ENCODE measurements around the gene ZC3H10. TPM values are rescaled to one million over a fixed set of nuclear protein-coding genes. Genes with fewer than 3 reads are reported as not detected.

ZC3H10 gene
- total and polyA plus RNA-seq, 2 of the 13 experiments (the other 11 are each of a cell fraction or from before 2014, with no cell fraction given), result 0.70 to 2.3 TPM

GRCh38 chr12:56127888-56128669, 10.0 kb downstream of the ZC3H10 start, which contains the start of gene ESYT1 (continued):
- no peak for TF ChIP-seq ZNF142 (CRISPR knock-in tag; IDR thresholded peaks at IDR 0.05)
- TF ChIP-seq NFYB (CRISPR knock-in tag; IDR thresholded peaks at IDR 0.05), result peak; percentile 85
- TF ChIP-seq TOPORS (CRISPR knock-in tag; IDR thresholded peaks at IDR 0.05), result 0 out of 2 replicates have a peak, but pooled peaks have one; percentile 21
- TF ChIP-seq ZNF615 (CRISPR knock-in tag; IDR thresholded peaks at IDR 0.05; ENCODE audit: borderline replicate concordance), result no peak
- TF ChIP-seq ZNF614 (CRISPR knock-in tag; IDR thresholded peaks at IDR 0.05; ENCODE audit: borderline replicate concordance), result 0 out of 2 replicates have a peak, but pooled peaks have one; percentile 38
- no peak for TF ChIP-seq ZBTB34 (CRISPR knock-in tag; IDR thresholded peaks at IDR 0.05)
- TF ChIP-seq DNMT1 (CRISPR knock-in tag; IDR thresholded peaks at IDR 0.05), result no peak
- no peak for TF ChIP-seq SRSF4 (IDR thresholded peaks at IDR 0.05; ENCODE audit: low read depth, low read length, poor library complexity, severe bottlenecking)
- 0 out of 2 replicates have a peak, but pooled peaks have one; percentile 55 for TF ChIP-seq DZIP1 (CRISPR knock-in tag; IDR thresholded peaks at IDR 0.05)
- TF ChIP-seq ZNF556 (CRISPR knock-in tag; IDR thresholded peaks at IDR 0.05; ENCODE audit: borderline replicate concordance), result peak; percentile 51; the same call in 1 of the 2 replicates
- no peak for TF ChIP-seq RCOR2 (CRISPR knock-in tag; IDR thresholded peaks at IDR 0.05)
- TF ChIP-seq MATR3 (CRISPR knock-in tag; IDR thresholded peaks at IDR 0.05), result no peak
- 0 out of 2 replicates have a peak, but pooled peaks have one; percentile 57 for TF ChIP-seq RELA (CRISPR knock-in tag; IDR thresholded peaks at IDR 0.05)
- no peak for TF ChIP-seq ZNF367 (CRISPR knock-in tag; IDR thresholded peaks at IDR 0.05; ENCODE audit: borderline replicate concordance)
- TF ChIP-seq MNT (IDR thresholded peaks at IDR 0.05), result peak; percentile 85
- TF ChIP-seq SAP130 (CRISPR knock-in tag; IDR thresholded peaks at IDR 0.05; ENCODE audit: low read depth), result peak; percentile 90
- peak; percentile 76; the same call in 1 of the 2 replicates for TF ChIP-seq KLF6 (CRISPR knock-in tag; IDR thresholded peaks at IDR 0.05)
- no peak for TF ChIP-seq SSRP1 (CRISPR knock-in tag; IDR thresholded peaks at IDR 0.05)

Data from HepG2 (cell line).